HepG2 (cell line): ENCODE results near the gene CRHR1. TPM values are rescaled to one million over a fixed set of nuclear protein-coding genes. Genes with fewer than 3 reads are reported as not detected.
A peak's percentile ranks its signal among the peaks of the same experiment; 100 is the strongest.

Experiments used
- AGO1 ChIP-seq: fragments of 200-400 bp; formaldehyde crosslinking; IDR thresholded peaks from 2 replicates; pipeline ENCODE4 v1.6.1; 2017; ENCODE audit warnings: mild to moderate bottlenecking, low read depth, low read length, moderate library complexity; ENCODE audit not compliant: poor library complexity, severe bottlenecking
- AGO2 ChIP-seq: fragments of 200-400 bp; formaldehyde crosslinking; optimal IDR thresholded peaks from 2 replicates; pipeline ENCODE3; 2017; ENCODE audit warnings: mild to moderate bottlenecking, low read depth, low read length, moderate library complexity
- CHD4 ChIP-seq: fragments of 200-600 bp; sonication (generic); IDR thresholded peaks from 2 replicates; pipeline ENCODE4 v1.7.0; 2017; ENCODE audit warnings: mild to moderate bottlenecking, low read length, borderline replicate concordance
- FOXK2 ChIP-seq: fragments of 450-650 bp; IDR thresholded peaks from 2 replicates; pipeline ENCODE4 v1.6.1; 2016
- HOXA7 ChIP-seq: sonication (generic); formaldehyde crosslinking; IDR thresholded peaks from 2 replicates; pipeline ENCODE4 v1.8.1; 2022; ENCODE audit warnings: mild to moderate bottlenecking, missing genetic modification reagents, moderate library complexity
- JUND ChIP-seq: sonication (generic); formaldehyde crosslinking; IDR thresholded peaks from 2 replicates; pipeline ENCODE4 v1.8.0; 2022; ENCODE audit warnings: mild to moderate bottlenecking, missing genetic modification reagents
- MIXL1 ChIP-seq: IDR thresholded peaks from 2 replicates; pipeline ENCODE4 v1.6.1; 2016
- MLLT10 ChIP-seq: sonication (generic); formaldehyde crosslinking; IDR thresholded peaks from 2 replicates; pipeline ENCODE4 v1.4.0; 2020; ENCODE audit warnings: missing genetic modification reagents
- NR2F1 ChIP-seq, 2 experiments: fragments of 450-650 bp in 1 of 2; formaldehyde crosslinking in 1 of 2; IDR thresholded peaks; 2 replicates each; pipeline versions ENCODE4 v1.5.0 to v1.6.1; 2016 to 2020; ENCODE audit warnings: mild to moderate bottlenecking in 1 of 2, missing compliant biosample characterization in 1 of 2, missing genetic modification reagents in 1 of 2, moderate library complexity in 1 of 2
- PHF21A ChIP-seq: sonication (generic); formaldehyde crosslinking; IDR thresholded peaks from 2 replicates; pipeline ENCODE4 v1.5.0; 2020; ENCODE audit warnings: mild to moderate bottlenecking, missing genetic modification reagents
- POGZ ChIP-seq: sonication (generic); formaldehyde crosslinking; IDR thresholded peaks from 2 replicates; pipeline ENCODE4 v1.4.0; 2020; ENCODE audit warnings: mild to moderate bottlenecking, missing genetic modification reagents
- RAD51 ChIP-seq: fragments of 450-650 bp; IDR thresholded peaks from 2 replicates; pipeline ENCODE4 v1.6.1; 2016; ENCODE audit warnings: borderline replicate concordance
- ZFP62 ChIP-seq: sonication (generic); formaldehyde crosslinking; IDR thresholded peaks from 2 replicates; pipeline ENCODE4 v1.4.0; 2020; ENCODE audit warnings: missing genetic modification reagents
- polyA plus RNA-seq, 8 experiments: library from polyadenylated mRNA; depleted of rRNA in 3 of 8; stranded (reverse) in 7 of 8; unstranded in 1 of 8; fragments of >200 nt; fragmentation: Illumina TruSeq in 4 of 8; extraction: Trizol in 4 of 8; gene quantifications; 2 replicates each; pipeline versions ENCODE4 v1.2.1 to v1.2.3, GENCODE V29; 2011 to 2016; ENCODE audit warnings: low read depth in 4 of 8, missing spikeins in 1 of 8, mixed read lengths in 1 of 8; ENCODE audit not compliant: insufficient read depth in 1 of 8
- total RNA-seq, 5 experiments: library from RNA; depleted of rRNA; stranded (reverse); fragments of >200 nt; fragmentation: Illumina TruSeq; extraction: Trizol; gene quantifications; 2 replicates each; pipeline ENCODE4 v1.2.3, GENCODE V29; 2016; ENCODE audit warnings: low read depth in 1 of 5
- TF ChIP-seq, protein P1 (sequence below): sonication (generic); formaldehyde crosslinking; IDR thresholded peaks from 2 replicates; pipeline ENCODE4 v1.8.0; 2022; ENCODE audit warnings: mild to moderate bottlenecking, missing genetic modification reagents, borderline replicate concordance
- TF ChIP-seq, protein P2 (sequence below): IDR thresholded peaks from 2 replicates; pipeline ENCODE4 v1.6.1; 2016; ENCODE audit warnings: missing biosample characterization, missing genetic modification reagents, low read depth
- TF ChIP-seq, protein P3 (sequence below): fragments of 450-650 bp; IDR thresholded peaks from 2 replicates; pipeline ENCODE4 v1.6.1; 2016
- TF ChIP-seq, protein P4 (sequence below): sonication (generic); formaldehyde crosslinking; IDR thresholded peaks from 2 replicates; pipeline ENCODE4 v1.8.1; 2023; ENCODE audit warnings: mild to moderate bottlenecking, moderate library complexity, missing genetic modification reagents
- TF ChIP-seq, protein P5 (sequence below): sonication (generic); formaldehyde crosslinking; IDR thresholded peaks from 2 replicates; pipeline ENCODE4 v1.4.0; 2020; ENCODE audit warnings: missing genetic modification reagents, borderline replicate concordance

The CRHR1 gene
- total and polyA plus RNA-seq, 2 of the 13 experiments (the other 11 are each of a cell fraction or from before 2014, with no cell fraction given): not detected

DNA sequence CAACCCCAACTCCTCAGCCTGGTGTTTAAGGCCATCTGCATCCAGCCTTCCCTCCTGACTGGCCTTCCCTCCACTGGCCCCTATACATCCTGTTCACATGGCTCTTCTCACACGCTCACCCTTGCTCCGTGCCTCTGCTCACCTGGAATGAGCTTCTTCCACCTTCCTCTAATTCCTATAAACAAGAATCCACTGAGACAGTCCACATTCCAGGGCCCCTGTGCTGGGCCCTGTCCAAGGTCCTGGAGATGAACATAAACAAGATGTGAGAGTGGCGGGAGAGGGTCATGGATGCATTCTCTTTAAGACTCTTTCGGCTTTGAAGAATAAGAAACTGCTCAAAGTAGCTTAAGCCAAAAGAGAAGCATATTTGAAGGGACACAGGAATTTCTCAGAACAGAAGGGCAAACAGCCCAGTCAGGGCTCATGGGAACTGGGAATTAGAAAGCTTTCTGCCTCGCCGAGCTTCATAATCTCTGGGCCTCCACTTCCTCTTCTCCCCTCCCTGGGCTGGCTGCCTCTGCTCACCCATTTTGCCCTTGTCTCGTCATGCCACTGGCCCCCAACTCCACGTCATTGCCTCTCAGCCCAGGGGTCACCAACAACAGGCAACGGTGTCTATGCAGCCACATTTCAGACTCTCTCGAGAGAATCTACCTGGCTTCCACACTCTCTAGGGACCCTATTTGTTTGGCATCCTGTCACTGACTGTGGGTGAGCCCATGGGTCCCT lies 74.0 kb downstream of the CRHR1 start (continued):
- TF ChIP-seq, protein P1, sequence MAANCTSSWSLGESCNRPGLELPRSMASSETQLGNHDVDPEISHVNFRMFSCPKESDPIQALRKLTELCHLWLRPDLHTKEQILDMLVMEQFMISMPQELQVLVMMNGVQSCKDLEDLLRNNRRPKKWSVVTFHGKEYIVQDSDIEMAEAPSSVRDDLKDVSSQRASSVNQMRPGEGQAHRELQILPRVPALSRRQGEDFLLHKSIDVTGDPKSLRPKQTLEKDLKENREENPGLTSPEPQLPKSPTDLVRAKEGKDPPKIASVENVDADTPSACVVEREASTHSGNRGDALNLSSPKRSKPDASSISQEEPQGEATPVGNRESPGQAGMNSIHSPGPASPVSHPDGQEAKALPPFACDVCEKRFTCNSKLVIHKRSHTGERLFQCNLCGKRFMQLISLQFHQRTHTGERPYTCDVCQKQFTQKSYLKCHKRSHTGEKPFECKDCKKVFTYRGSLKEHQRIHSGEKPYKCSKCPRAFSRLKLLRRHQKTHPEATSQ (CRISPR knock-in tag): no peak
- TF ChIP-seq RAD51 (no peak), POGZ (no peak), MLLT10 (CRISPR knock-in tag) (no peak), AGO1 (no peak), AGO2 (no peak), PHF21A (no peak), JUND (CRISPR knock-in tag) (no peak), HOXA7 (CRISPR knock-in tag) (0 out of 2 replicates have a peak, but pooled peaks have one; percentile 27), ZFP62 (CRISPR knock-in tag) (no peak), CHD4 (no peak), FOXK2 (0 out of 2 replicates have a peak, but pooled peaks have one; percentile 19), MIXL1 (peak; percentile 76; the same call in 1 of the 2 replicates), NR2F1 (CRISPR knock-in tag; IDR thresholded peaks at IDR 0.05) (no peak)
- TF ChIP-seq, protein P2, sequence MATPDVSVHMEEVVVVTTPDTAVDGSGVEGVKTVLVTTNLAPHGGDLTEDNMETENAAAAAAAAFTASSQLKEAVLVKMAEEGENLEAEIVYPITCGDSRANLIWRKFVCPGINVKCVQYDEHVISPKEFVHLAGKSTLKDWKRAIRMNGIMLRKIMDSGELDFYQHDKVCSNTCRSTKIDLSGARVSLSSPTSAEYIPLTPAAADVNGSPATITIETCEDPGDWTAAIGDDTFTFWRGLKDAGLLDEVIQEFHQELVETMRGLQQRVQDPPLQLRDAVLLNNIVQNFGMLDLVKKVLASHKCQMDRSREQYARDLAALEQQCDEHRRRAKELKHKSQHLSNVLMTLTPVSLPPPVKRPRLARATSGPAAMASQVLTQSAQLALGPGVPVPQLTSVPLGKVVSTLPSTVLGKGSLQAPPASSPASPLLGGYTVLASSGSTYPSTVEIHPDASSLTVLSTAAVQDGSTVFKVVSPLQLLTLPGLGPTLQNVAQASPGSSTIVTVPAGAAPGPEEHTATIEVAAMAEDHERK (CRISPR knock-in tag): no peak
- TF ChIP-seq, protein P3, sequence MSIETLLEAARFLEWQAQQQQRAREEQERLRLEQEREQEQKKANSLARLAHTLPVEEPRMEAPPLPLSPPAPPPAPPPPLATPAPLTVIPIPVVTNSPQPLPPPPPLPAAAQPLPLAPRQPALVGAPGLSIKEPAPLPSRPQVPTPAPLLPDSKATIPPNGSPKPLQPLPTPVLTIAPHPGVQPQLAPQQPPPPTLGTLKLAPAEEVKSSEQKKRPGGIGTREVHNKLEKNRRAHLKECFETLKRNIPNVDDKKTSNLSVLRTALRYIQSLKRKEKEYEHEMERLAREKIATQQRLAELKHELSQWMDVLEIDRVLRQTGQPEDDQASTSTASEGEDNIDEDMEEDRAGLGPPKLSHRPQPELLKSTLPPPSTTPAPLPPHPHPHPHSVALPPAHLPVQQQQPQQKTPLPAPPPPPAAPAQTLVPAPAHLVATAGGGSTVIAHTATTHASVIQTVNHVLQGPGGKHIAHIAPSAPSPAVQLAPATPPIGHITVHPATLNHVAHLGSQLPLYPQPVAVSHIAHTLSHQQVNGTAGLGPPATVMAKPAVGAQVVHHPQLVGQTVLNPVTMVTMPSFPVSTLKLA: no peak
- TF ChIP-seq, protein P4, sequence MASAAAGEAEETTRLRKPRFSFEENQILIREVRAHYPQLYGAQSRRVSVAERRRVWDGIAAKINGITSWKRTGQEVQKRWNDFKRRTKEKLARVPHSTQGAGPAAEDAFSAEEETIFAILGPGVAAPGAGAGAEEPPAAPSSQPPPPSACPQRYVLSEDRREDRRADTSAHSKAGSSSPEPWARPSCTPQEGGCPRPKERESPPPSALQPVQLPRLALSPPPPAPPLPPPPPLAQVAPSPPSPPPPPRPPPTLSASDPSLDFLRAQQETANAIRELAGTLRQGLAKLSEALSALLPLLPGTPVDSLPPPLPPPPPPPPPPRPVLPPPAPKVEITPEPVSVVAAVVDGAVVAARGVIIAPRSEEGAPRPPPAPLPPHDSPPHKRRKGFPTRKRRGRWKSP: no peak
- TF ChIP-seq, protein P5, sequence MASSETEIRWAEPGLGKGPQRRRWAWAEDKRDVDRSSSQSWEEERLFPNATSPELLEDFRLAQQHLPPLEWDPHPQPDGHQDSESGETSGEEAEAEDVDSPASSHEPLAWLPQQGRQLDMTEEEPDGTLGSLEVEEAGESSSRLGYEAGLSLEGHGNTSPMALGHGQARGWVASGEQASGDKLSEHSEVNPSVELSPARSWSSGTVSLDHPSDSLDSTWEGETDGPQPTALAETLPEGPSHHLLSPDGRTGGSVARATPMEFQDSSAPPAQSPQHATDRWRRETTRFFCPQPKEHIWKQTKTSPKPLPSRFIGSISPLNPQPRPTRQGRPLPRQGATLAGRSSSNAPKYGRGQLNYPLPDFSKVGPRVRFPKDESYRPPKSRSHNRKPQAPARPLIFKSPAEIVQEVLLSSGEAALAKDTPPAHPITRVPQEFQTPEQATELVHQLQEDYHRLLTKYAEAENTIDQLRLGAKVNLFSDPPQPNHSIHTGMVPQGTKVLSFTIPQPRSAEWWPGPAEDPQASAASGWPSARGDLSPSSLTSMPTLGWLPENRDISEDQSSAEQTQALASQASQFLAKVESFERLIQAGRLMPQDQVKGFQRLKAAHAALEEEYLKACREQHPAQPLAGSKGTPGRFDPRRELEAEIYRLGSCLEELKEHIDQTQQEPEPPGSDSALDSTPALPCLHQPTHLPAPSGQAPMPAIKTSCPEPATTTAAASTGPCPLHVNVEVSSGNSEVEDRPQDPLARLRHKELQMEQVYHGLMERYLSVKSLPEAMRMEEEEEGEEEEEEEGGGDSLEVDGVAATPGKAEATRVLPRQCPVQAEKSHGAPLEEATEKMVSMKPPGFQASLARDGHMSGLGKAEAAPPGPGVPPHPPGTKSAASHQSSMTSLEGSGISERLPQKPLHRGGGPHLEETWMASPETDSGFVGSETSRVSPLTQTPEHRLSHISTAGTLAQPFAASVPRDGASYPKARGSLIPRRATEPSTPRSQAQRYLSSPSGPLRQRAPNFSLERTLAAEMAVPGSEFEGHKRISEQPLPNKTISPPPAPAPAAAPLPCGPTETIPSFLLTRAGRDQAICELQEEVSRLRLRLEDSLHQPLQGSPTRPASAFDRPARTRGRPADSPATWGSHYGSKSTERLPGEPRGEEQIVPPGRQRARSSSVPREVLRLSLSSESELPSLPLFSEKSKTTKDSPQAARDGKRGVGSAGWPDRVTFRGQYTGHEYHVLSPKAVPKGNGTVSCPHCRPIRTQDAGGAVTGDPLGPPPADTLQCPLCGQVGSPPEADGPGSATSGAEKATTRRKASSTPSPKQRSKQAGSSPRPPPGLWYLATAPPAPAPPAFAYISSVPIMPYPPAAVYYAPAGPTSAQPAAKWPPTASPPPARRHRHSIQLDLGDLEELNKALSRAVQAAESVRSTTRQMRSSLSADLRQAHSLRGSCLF (CRISPR knock-in tag): no peak; the same call in 1 of the 2 replicates
